ENCODE results near the gene NAPB.

The NAPB gene

DNA sequence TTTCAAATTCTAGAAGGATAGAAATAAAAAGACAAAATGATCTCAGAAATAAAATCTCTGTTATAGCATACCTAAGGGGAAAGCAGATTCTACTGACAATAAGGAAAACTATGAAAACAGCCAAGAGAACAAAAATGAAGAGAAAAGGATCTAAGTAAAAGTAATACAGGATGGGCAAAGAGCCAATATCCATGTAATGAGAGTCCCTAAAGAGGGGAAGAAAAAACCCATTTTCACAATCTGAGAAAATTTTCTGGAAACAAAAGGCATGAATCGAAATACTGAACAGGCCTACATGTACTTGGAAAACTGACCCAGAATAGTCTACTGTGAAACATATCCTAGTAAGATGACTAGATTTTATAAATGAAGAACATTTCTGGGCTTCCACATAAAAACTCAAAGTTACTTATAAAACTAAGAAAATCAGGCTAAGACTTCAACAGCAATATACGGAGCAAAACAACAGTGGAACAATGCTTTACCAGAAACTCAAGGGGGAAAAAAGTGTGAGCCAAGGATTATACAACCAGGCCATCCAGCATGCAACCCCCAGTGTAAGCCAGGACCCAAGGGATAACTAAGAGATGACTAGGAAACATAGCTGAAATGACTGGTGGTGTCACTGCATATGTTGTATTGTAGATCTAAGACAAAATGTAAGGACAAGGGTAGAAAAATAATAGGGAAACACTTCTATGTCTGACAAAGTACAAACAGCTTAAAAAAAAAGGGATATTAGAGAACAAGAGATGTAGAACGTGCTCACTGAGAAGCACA lies 10.2 kb downstream of the NAPB start:
- Histone ChIP-seq H3K27me3 (no peaks in the 10 kb centered on the region), H3K36me3 (no peaks in the 10 kb centered on the region), H3K4me3 (ENCODE audit: low read depth in 1 of 2, low read length in 1 of 2) (no peak overlapping the region), H3K27ac (no peak overlapping the region), H3K4me1 (ENCODE audit: control insufficient read depth in 1 of 2, insufficient read depth in 1 of 2, low read depth in 1 of 2, low read length in 1 of 2) (no peaks in the 10 kb centered on the region), H3K9me3 (no peaks in the 10 kb centered on the region)
- TF ChIP-seq, protein P1, sequence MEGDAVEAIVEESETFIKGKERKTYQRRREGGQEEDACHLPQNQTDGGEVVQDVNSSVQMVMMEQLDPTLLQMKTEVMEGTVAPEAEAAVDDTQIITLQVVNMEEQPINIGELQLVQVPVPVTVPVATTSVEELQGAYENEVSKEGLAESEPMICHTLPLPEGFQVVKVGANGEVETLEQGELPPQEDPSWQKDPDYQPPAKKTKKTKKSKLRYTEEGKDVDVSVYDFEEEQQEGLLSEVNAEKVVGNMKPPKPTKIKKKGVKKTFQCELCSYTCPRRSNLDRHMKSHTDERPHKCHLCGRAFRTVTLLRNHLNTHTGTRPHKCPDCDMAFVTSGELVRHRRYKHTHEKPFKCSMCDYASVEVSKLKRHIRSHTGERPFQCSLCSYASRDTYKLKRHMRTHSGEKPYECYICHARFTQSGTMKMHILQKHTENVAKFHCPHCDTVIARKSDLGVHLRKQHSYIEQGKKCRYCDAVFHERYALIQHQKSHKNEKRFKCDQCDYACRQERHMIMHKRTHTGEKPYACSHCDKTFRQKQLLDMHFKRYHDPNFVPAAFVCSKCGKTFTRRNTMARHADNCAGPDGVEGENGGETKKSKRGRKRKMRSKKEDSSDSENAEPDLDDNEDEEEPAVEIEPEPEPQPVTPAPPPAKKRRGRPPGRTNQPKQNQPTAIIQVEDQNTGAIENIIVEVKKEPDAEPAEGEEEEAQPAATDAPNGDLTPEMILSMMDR (IDR thresholded peaks at IDR 0.05): no peak

DNA sequence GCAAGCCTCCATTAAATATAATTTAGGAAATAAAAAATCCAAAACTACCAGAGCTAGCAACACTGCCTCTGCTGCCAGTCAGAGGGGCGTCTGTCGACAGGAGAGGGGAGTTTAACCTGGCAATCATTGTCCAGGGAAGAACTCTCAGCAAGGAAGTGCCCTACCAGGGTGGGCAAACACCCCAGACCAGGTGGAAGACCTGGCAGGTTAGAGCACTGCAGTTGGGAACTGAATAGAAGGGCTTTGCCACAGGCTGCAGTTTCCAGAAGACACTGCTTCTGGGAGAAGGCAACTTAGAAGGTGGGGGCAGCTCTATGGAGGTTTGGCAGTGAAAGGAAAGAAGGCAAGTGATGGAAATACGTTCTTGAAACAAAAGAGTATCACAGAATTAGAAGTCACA lies 11.5 kb downstream of the NAPB start:
- Histone ChIP-seq H3K4me3 (ENCODE audit: low read depth in 1 of 2, low read length in 1 of 2) (no peak overlapping the region), H3K27ac (no peak overlapping the region), H3K9me3 (no peaks in the 10 kb centered on the region), H3K4me1 (ENCODE audit: control insufficient read depth in 1 of 2, insufficient read depth in 1 of 2, low read depth in 1 of 2, low read length in 1 of 2) (peaks cover 0 to under 1% of the 10 kb centered on the region in 2 experiments), H3K27me3 (no peaks in the 10 kb centered on the region), H3K36me3 (no peaks in the 10 kb centered on the region)
- TF ChIP-seq, protein P1 (IDR thresholded peaks at IDR 0.05): no peak

DNA sequence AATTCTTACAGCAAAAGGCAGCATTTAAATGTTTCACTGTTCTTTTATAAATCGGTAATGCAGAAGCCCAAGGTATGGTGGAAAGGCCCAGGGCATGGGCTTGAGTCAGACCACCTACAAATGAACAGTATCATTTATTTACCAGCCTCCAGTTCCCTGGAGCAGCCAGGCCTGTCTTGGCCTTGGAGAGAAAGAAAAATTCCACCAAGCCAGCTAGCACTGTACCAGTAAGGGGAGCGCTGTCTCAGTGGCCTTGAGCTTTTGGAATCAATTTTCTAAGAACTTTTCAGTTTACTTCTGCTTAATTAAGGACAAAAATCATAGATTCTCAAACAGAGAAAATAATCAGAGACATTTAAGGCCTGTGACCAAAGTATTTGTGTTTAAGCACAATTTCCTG lies 12.3 kb downstream of the NAPB start:
- Histone ChIP-seq H3K27me3 (no peaks in the 10 kb centered on the region), H3K36me3 (no peaks in the 10 kb centered on the region), H3K4me3 (ENCODE audit: low read depth in 1 of 2, low read length in 1 of 2) (no peak overlapping the region), H3K4me1 (ENCODE audit: control insufficient read depth in 1 of 2, insufficient read depth in 1 of 2, low read depth in 1 of 2, low read length in 1 of 2) (peaks cover 7 to 9% of the 10 kb centered on the region in 2 experiments), H3K27ac (no peak overlapping the region), H3K9me3 (no peaks in the 10 kb centered on the region)
- TF ChIP-seq, protein P1 (IDR thresholded peaks at IDR 0.05): no peak

DNA sequence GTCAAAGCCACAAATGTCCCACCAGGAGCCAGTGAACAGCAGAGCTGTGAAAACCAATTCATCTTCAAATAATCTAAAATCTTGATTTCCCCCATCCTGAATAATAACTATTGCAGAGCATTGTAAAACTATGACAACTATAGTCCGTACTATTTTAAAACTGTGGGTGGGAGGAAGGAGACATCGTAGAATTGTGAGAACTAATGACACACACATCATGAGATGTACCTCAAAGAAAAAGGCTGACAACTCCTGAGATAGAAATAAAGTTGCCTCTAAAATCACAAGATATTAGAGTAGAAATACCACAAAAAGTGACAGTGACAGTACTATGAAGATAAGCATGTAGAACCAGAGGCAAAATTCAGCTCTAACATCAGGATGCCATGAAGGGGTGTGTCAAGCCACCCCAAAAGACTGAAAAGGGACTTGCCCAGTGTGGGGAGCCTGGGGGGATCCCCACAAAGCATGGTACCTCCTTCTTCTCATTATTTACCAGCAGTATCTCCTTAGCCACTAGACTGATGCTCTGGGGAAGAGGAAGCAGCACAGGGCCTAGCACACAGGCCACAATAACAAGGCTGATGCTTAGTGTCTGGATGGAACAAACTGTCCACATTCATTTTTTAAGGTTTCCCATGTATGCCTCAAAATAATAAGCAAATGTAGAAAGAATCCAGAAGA lies 13.4 kb downstream of the NAPB start:
- no peak overlapping the region for H3K27ac ChIP-seq
- no peaks in the 10 kb centered on the region for H3K27me3 ChIP-seq
- peaks cover 15 to 18% of the 10 kb centered on the region in 2 experiments for H3K4me1 ChIP-seq (ENCODE audit: control insufficient read depth in 1 of 2, insufficient read depth in 1 of 2, low read depth in 1 of 2, low read length in 1 of 2)
- TF ChIP-seq, protein P1 (IDR thresholded peaks at IDR 0.05): no peak
- H3K9me3 ChIP-seq: no peaks in the 10 kb centered on the region
- no peaks in the 10 kb centered on the region for H3K36me3 ChIP-seq
- H3K4me3 ChIP-seq (ENCODE audit: low read depth in 1 of 2, low read length in 1 of 2): no peak overlapping the region

DNA sequence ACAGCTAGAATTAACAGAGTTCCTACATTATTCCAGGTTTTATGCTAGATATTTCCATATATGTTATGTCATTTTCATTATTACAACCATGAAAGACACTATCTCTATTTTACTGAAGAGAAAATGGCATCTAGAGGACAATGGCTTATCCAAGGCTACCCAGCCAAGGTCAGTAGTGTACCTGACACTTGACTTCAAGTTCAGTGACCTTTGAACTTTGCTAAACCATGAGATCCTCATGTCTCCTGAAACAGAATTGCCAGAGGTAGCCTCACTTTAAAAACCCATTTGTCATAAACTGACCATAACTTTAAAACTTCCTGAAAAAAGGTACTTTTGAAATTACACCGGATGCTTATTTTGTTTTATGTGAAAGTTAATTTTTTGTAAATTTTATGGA lies 14.4 kb downstream of the NAPB start:
- Histone ChIP-seq H3K36me3 (peaks cover 6% of the 10 kb centered on the region), H3K4me3 (ENCODE audit: low read depth in 1 of 2, low read length in 1 of 2) (no peak overlapping the region), H3K27me3 (no peaks in the 10 kb centered on the region), H3K27ac (no peak overlapping the region), H3K9me3 (no peaks in the 10 kb centered on the region), H3K4me1 (ENCODE audit: control insufficient read depth in 1 of 2, insufficient read depth in 1 of 2, low read depth in 1 of 2, low read length in 1 of 2) (peaks cover 15 to 18% of the 10 kb centered on the region in 2 experiments)
- TF ChIP-seq, protein P1 (IDR thresholded peaks at IDR 0.05): no peak

Data from neutrophil (primary cell).